Fibroblast of lung (primary cell): ENCODE measurements around the gene RAB17. TPM values are rescaled to one million over a fixed set of nuclear protein-coding genes. Genes with fewer than 3 reads are reported as not detected.

ENCODE experiments used
- DNase-seq, 2 donors: peaks; one replicate each; pipeline versions ENCODE4 v3.0.0 to v3.0.0-alpha.2; 2010; ENCODE audit warnings: low read depth in 2 of 2
- H2AFZ ChIP-seq: 2 replicates; pipeline ENCODE4 v1.5.1; 2012; ENCODE audit warnings: low read length, control low read depth, inconsistent platforms
- H3K27ac ChIP-seq: 2 replicates; pipeline ENCODE4 v1.5.1; 2011; ENCODE audit warnings: low read length, control low read depth; ENCODE audit not compliant: insufficient read depth
- H3K27me3 ChIP-seq: 2 replicates; pipeline ENCODE4 v1.5.1; 2011; ENCODE audit warnings: mild to moderate bottlenecking, low read length; ENCODE audit not compliant: control insufficient read depth, insufficient read depth
- H3K36me3 ChIP-seq: 2 replicates; pipeline ENCODE4 v1.5.1; 2011; ENCODE audit warnings: low read length; ENCODE audit not compliant: control insufficient read depth, insufficient read depth
- H3K4me1 ChIP-seq: 2 replicates; pipeline ENCODE4 v1.5.1; 2011; ENCODE audit warnings: low read length; ENCODE audit not compliant: control insufficient read depth, insufficient read depth; ENCODE audit errors: extremely low read depth
- H3K4me2 ChIP-seq: 2 replicates; pipeline ENCODE4 v1.5.1; 2011; ENCODE audit warnings: low read length, control low read depth; ENCODE audit not compliant: insufficient read depth; ENCODE audit errors: extremely low read depth
- H3K4me3 ChIP-seq, 4 experiments: fragments of 200-600 bp in 1 of 4; sonication (generic) in 1 of 4; replicated peaks in 1 of 4; 2 replicates each; pipeline ENCODE4 v1.5.1; 2011 to 2016; ENCODE audit warnings: low read length in 4 of 4, low read depth in 3 of 4, mild to moderate bottlenecking in 3 of 4, control low read depth in 2 of 4, inconsistent platforms in 1 of 4, mixed read lengths in 1 of 4; ENCODE audit not compliant: insufficient read depth in 1 of 4; ENCODE audit errors: control extremely low read depth in 1 of 4
- H3K79me2 ChIP-seq: 2 replicates; pipeline ENCODE4 v1.5.1; 2012; ENCODE audit warnings: mild to moderate bottlenecking, low read length, inconsistent platforms; ENCODE audit not compliant: control insufficient read depth, insufficient read depth
- H3K9ac ChIP-seq: 2 replicates; pipeline ENCODE4 v1.5.1; 2011; ENCODE audit warnings: mild to moderate bottlenecking, low read length, control low read depth; ENCODE audit not compliant: insufficient read depth
- H3K9me3 ChIP-seq: 2 replicates; pipeline ENCODE4 v1.5.1; 2012; ENCODE audit warnings: low read depth, low read length; ENCODE audit not compliant: control insufficient read depth, insufficient read depth
- H4K20me1 ChIP-seq: 2 replicates; pipeline ENCODE4 v1.5.1; 2011; ENCODE audit warnings: low read length; ENCODE audit not compliant: control insufficient read depth, insufficient read depth; ENCODE audit errors: extremely low read depth
- EZH2 ChIP-seq: IDR thresholded peaks from 2 replicates; pipeline ENCODE4 v1.5.1; 2012; ENCODE audit warnings: low read length, control low read depth, mild to moderate bottlenecking; ENCODE audit errors: missing control alignments
- polyA plus RNA-seq, 2 donors: library from polyadenylated mRNA; depleted of rRNA in 1 of 2; stranded (reverse) in 1 of 2; unstranded in 1 of 2; fragments of >200 nt; gene quantifications; 2 replicates each; pipeline ENCODE4 v1.2.1, GENCODE V29; 2011 to 2012; ENCODE audit warnings: missing spikeins in 1 of 2
- total RNA-seq: library from RNA; depleted of rRNA; stranded (reverse); fragments of >200 nt; gene quantifications from 2 replicates; pipeline ENCODE4 v1.2.1, GENCODE V29; 2014
- TF ChIP-seq, protein P1 (sequence below), 2 donors: IDR thresholded peaks in 1 of 2; conservative IDR thresholded peaks in 1 of 2; 1 replicate in 1 of 2; 2 replicates in 1 of 2; pipeline ENCODE4 v1.5.1; 2011 to 2012; ENCODE audit warnings: low read length in 2 of 2, control low read depth in 1 of 2, inconsistent platforms in 1 of 2, low read depth in 1 of 2, mild to moderate bottlenecking in 1 of 2

Gene RAB17
- total and polyA plus RNA-seq, 2 donors (not counting 1 experiment from before 2014, with no cell fraction given), result 0.17 to 0.22 TPM

GRCh38 chr2:237628247-237629187 is 38.0 kb upstream of the RAB17 start:
- Histone ChIP-seq H3K27ac (peak overlapping the region; percentile 11), H3K9ac (peak overlapping the region; percentile 77), H3K4me3 (peak overlapping the region; percentile 46 to 88 (median 68)), H3K79me2 (peaks cover 2% of the 10 kb centered on the region), H3K36me3 (peaks cover 1% of the 10 kb centered on the region), H3K9me3 (no peaks in the 10 kb centered on the region), H3K4me1 (no peaks in the 10 kb centered on the region), H2AFZ (no peak overlapping the region), H4K20me1 (no peaks in the 10 kb centered on the region), H3K27me3 (peaks cover 2% of the 10 kb centered on the region), H3K4me2 (peak overlapping the region; percentile 76)
- TF ChIP-seq, protein P1, sequence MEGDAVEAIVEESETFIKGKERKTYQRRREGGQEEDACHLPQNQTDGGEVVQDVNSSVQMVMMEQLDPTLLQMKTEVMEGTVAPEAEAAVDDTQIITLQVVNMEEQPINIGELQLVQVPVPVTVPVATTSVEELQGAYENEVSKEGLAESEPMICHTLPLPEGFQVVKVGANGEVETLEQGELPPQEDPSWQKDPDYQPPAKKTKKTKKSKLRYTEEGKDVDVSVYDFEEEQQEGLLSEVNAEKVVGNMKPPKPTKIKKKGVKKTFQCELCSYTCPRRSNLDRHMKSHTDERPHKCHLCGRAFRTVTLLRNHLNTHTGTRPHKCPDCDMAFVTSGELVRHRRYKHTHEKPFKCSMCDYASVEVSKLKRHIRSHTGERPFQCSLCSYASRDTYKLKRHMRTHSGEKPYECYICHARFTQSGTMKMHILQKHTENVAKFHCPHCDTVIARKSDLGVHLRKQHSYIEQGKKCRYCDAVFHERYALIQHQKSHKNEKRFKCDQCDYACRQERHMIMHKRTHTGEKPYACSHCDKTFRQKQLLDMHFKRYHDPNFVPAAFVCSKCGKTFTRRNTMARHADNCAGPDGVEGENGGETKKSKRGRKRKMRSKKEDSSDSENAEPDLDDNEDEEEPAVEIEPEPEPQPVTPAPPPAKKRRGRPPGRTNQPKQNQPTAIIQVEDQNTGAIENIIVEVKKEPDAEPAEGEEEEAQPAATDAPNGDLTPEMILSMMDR (conservative IDR thresholded peaks at IDR 0.05 in 1 of 2, IDR thresholded peaks at IDR 0.05 in 1 of 2; ENCODE audit: low read depth in 1 of 2, low read length in 2 of 2), result no peak
- no peak for DNase-seq

DNA sequence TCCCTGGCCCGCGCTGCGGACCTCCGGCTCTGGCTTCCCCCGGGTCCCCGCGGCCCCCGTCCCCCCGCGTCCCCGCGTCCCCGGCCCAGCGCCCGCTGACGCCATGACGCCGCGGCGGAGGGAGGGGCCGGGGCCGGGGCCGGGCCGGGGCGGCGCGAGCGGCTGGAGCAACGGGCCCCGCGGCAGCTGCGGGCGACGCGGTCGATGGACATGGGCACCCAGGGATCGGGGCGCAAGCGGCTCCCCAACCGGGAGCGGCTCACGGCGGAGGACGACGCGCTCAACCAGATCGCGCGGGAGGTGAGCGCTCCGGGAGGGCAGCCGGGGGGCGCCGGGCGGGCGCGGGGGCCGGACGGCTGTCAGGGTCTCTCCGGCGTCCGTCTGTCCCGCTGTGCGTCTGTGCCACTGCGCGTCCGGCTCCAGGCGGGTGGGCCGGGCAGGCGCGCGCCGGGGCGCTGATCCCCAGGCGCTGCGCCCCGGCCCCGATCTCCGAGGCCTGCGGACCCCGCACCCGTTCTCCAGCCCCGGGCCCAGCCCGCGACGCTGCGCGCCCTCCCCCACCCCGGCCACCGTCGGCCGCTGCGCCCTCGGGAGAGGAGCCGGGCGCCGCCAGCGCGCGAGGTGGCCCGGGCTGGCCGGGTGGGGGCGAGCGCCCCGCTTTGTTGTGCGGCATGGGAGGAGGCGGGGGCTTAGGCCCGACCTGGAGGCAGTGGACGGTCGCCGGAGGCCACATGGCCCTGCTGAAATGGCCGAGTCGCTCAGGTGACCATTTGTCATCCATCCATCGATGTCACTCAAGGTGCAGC is 37.1 kb upstream of the RAB17 start, which contains the start of gene LRRFIP1:
Gene LRRFIP1, plus strand, starts transcription at position 147 of the 806 bp plus-strand sequence. Its CDS starts 58 bp downstream, at position 205.
- Histone ChIP-seq H3K4me3 (peak within 1 kb of the TSS; percentile 46 to 88 (median 68)), H3K79me2 (peaks cover 2% of the 10 kb centered on the region), H3K4me1 (no peaks in the 10 kb centered on the region), H2AFZ (no peak within 1 kb of the TSS), H3K9me3 (no peaks in the 10 kb centered on the region), H3K27ac (peak within 1 kb of the TSS; percentile 11), H3K36me3 (peaks cover 1% of the 10 kb centered on the region), H3K9ac (peak within 1 kb of the TSS; percentile 77), H4K20me1 (no peaks in the 10 kb centered on the region), H3K4me2 (peak within 1 kb of the TSS; percentile 76), H3K27me3 (peaks cover 2% of the 10 kb centered on the region)
- peak in 1 of 2 donors; percentile 34 for DNase-seq
- TF ChIP-seq, protein P1 (conservative IDR thresholded peaks at IDR 0.05 in 1 of 2, IDR thresholded peaks at IDR 0.05 in 1 of 2; ENCODE audit: low read depth in 1 of 2, low read length in 2 of 2), result peak in 1 of 2 donors; percentile 11
- no peak for TF ChIP-seq EZH2
